Chondrocyte (in vitro differentiated cells): ENCODE measurements around the gene CUL2. TPM values are rescaled to one million over a fixed set of nuclear protein-coding genes. Genes with fewer than 3 reads are reported as not detected.

Experiments used
- DNase-seq: peaks from one replicate; pipeline ENCODE4 v3.0.0; 2021; ENCODE audit warnings: mixed read lengths, low spot score
- H3K27ac Mint-ChIP-seq: one replicate; pipeline ENCODE4 v1.8.0; 2021; ENCODE audit warnings: mild to moderate bottlenecking, moderate library complexity, mixed read lengths; ENCODE audit not compliant: unreplicated experiment
- H3K27me3 Mint-ChIP-seq: 2 replicates; pipeline ENCODE4 v1.8.0; 2021; ENCODE audit warnings: low read depth, mixed read lengths
- H3K36me3 Mint-ChIP-seq: 2 replicates; pipeline ENCODE4 v1.8.0; 2021; ENCODE audit warnings: low read depth, mixed read lengths
- H3K4me1 Mint-ChIP-seq: 2 replicates; pipeline ENCODE4 v1.8.0; 2021; ENCODE audit warnings: low read depth, mild to moderate bottlenecking, mixed read lengths
- H3K4me3 Mint-ChIP-seq: one replicate; pipeline ENCODE4 v1.8.0; 2021; ENCODE audit warnings: mild to moderate bottlenecking, moderate library complexity, mixed read lengths; ENCODE audit not compliant: unreplicated experiment
- H3K9me3 Mint-ChIP-seq: 2 replicates; pipeline ENCODE4 v1.8.0; 2021; ENCODE audit warnings: low read depth, mixed read lengths
- total RNA-seq: library from RNA; stranded (reverse); gene quantifications from 3 replicates; pipeline ENCODE4 v1.2.1, GENCODE V29; 2021
- TF ChIP-seq, protein P1 (sequence below): fragments of 200-600 bp; sonication (generic); IDR thresholded peaks from 2 replicates; pipeline ENCODE4 v1.5.0; 2021; ENCODE audit warnings: antibody characterized with exemption, mild to moderate bottlenecking, moderate library complexity

The CUL2 gene
- total RNA-seq, 1 donor from 2014 or later = 32.8 TPM

DNA sequence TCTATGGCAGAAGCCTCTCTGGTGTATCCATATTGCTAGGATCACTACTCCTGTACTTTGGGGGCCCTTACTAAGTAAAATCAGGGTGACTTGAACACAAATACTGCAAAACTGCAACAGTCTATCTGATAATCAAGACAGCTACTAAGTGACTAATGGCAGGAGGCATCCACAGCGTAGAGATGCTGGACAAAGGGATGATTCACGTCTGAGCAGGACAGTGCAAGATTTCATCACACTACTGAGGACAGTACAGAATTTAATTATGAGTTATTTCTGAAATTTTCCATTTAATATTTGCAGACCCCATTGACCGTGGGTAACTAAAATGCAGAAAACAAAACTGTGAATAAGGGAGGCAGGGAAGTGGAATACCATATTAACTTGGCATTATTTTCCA, 10.4 kb downstream of the CUL2 start:
- Mint-ChIP-seq H3K9me3 (peaks cover 12% of the 10 kb centered on the region), H3K4me1 (peaks cover 15% of the 10 kb centered on the region), H3K27ac (peak overlapping the region; percentile 66), H3K36me3 (peaks cover 7% of the 10 kb centered on the region), H3K27me3 (no peaks in the 10 kb centered on the region), H3K4me3 (no peak overlapping the region)
- DNase-seq = no peak
- TF ChIP-seq, protein P1, sequence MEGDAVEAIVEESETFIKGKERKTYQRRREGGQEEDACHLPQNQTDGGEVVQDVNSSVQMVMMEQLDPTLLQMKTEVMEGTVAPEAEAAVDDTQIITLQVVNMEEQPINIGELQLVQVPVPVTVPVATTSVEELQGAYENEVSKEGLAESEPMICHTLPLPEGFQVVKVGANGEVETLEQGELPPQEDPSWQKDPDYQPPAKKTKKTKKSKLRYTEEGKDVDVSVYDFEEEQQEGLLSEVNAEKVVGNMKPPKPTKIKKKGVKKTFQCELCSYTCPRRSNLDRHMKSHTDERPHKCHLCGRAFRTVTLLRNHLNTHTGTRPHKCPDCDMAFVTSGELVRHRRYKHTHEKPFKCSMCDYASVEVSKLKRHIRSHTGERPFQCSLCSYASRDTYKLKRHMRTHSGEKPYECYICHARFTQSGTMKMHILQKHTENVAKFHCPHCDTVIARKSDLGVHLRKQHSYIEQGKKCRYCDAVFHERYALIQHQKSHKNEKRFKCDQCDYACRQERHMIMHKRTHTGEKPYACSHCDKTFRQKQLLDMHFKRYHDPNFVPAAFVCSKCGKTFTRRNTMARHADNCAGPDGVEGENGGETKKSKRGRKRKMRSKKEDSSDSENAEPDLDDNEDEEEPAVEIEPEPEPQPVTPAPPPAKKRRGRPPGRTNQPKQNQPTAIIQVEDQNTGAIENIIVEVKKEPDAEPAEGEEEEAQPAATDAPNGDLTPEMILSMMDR = no peak

DNA sequence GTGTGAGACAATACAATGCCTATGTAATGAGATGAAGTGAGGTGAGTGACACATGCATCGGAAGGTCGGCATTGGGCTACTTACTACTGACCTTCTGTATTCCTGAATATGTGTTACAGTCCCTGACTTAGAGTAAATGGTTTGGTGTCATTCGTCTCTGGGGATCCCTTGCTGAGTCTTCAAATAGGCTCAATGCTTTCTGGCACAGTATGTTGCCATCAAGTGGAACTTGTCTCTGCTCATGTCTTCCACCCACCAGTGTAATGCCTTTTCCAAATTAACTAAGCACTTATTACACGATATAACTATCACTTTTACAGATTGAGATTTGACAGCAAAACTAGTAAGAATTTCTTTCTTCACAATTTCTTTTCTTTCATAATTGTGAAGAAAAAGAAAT, 10.9 kb downstream of the CUL2 start:
- Mint-ChIP-seq H3K4me1 (peaks cover 18% of the 10 kb centered on the region), H3K27ac (peak overlapping the region; percentile 19), H3K27me3 (no peaks in the 10 kb centered on the region), H3K36me3 (peaks cover 6% of the 10 kb centered on the region), H3K4me3 (no peak overlapping the region), H3K9me3 (peaks cover 10% of the 10 kb centered on the region)
- no peak for DNase-seq
- TF ChIP-seq, protein P1 = no peak

DNA sequence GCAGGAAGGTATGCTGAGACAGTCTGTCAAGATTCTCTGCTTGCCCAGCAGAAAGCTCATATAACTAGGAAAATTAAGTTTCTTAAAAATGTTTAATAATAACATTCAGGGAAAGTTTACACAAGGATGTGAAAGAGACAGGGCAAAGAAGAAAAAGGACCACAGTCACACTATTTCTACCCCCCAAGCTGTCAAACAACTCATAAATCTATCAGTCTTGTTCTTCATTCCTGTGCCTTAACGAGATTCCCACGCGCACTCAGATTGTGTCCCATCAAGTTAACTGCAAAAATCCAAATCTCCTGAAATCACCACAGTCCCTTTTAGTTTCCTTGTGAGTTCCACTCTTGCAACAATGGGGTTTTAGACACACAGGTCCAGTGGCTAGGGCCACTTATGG, 14.9 kb downstream of the CUL2 start:
- TF ChIP-seq, protein P1 = no peak
- no peak overlapping the region for H3K4me3 Mint-ChIP-seq
- H3K27ac Mint-ChIP-seq = no peak overlapping the region
- no peak for DNase-seq
- peaks cover 5% of the 10 kb centered on the region for H3K36me3 Mint-ChIP-seq
- no peaks in the 10 kb centered on the region for H3K27me3 Mint-ChIP-seq
- H3K4me1 Mint-ChIP-seq = peaks cover 24% of the 10 kb centered on the region
- H3K9me3 Mint-ChIP-seq = no peaks in the 10 kb centered on the region

DNA sequence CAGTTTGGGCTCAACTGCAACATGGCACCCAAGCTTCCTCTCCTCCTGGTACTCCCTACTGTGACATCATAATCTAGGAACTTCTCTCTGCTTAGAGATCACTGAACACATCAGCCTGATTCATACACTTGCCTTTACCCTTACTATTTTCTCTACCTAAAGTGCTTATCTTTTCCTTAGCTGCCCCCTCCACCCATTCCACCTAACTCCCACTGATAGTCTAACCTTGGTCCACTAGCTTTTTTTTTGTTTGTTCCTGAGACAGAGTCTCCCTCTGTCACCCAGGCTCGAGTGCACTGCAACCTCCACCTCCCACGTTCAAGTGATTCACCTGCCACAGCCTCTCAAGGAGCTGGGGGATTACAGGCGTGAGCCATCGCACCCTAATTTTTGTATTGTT, 15.9 kb downstream of the CUL2 start:
- Mint-ChIP-seq H3K27me3 (no peaks in the 10 kb centered on the region), H3K27ac (no peak overlapping the region), H3K9me3 (no peaks in the 10 kb centered on the region), H3K4me1 (peaks cover 17% of the 10 kb centered on the region), H3K36me3 (peaks cover 5% of the 10 kb centered on the region), H3K4me3 (no peak overlapping the region)
- TF ChIP-seq, protein P1 = no peak
- DNase-seq = no peak

DNA sequence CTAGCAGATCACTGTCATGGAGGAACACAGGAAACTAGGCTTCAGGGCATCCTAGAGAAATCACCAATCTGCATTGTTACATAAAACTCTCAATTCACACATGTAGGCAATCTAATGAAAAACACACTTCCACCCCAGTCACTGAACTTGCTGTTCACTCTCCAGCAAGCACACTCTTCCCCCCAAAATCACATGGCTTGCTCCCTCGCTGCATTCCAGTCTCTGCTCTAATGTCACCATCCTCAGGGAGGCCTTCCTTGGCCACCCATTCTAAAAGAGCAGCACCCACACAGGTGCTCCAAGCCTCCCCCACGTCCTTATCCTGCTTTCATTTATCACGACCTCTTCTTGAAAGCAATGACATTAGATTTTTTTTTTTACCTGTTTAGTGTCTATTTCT, 19.6 kb downstream of the CUL2 start:
- no peak for DNase-seq
- peaks cover 24% of the 10 kb centered on the region for H3K4me1 Mint-ChIP-seq
- no peaks in the 10 kb centered on the region for H3K9me3 Mint-ChIP-seq
- TF ChIP-seq, protein P1 = no peak
- H3K4me3 Mint-ChIP-seq = no peak overlapping the region
- H3K27ac Mint-ChIP-seq = no peak overlapping the region
- H3K36me3 Mint-ChIP-seq = peaks cover 10% of the 10 kb centered on the region
- no peaks in the 10 kb centered on the region for H3K27me3 Mint-ChIP-seq
